Neural progenitor cell (in vitro differentiated cells): Measurements from ENCODE around the gene FBXO39. TPM values are rescaled to one million over a fixed set of nuclear protein-coding genes. Genes with fewer than 3 reads are reported as not detected.
A peak's percentile ranks its signal among the peaks of the same experiment; 100 is the strongest.
"Not testable (repeated sequence)": the region's sequence is repeated elsewhere in the genome, so short reads cannot be mapped to it uniquely, and the experiment has no call there.

Experiments
- DNase-seq: peaks from one replicate; pipeline ENCODE4 v3.0.0-alpha.2; 2016; ENCODE audit warnings: low spot score
- H2AFZ ChIP-seq: fragments of 200-600 bp; sonication (generic); replicated peaks from 2 replicates; pipeline ENCODE4 v1.6.1; 2016; ENCODE audit warnings: antibody characterized with exemption
- H3F3A ChIP-seq: fragments of 200-600 bp; sonication (generic); 2 replicates; pipeline ENCODE4 v1.6.1; 2016; ENCODE audit warnings: antibody characterized with exemption, low read depth
- H3K27ac ChIP-seq: fragments of 200-600 bp; sonication (generic); 2 replicates; pipeline ENCODE4 v1.5.1; 2016; ENCODE audit warnings: mild to moderate bottlenecking
- H3K27me3 ChIP-seq: fragments of 200-600 bp; sonication (generic); 2 replicates; pipeline ENCODE4 v1.6.1; 2016; ENCODE audit warnings: mild to moderate bottlenecking, moderate library complexity
- H3K36me3 ChIP-seq: fragments of 200-600 bp; sonication (generic); 2 replicates; pipeline ENCODE4 v1.5.1; 2016
- H3K4me1 ChIP-seq: fragments of 200-600 bp; sonication (generic); 2 replicates; pipeline ENCODE4 v1.6.1; 2016; ENCODE audit warnings: mixed run types
- H3K4me2 ChIP-seq: fragments of 200-600 bp; sonication (generic); 2 replicates; pipeline ENCODE4 v1.6.1; 2016
- H3K4me3 ChIP-seq: fragments of 200-600 bp; sonication (generic); 2 replicates; pipeline ENCODE4 v1.5.1; 2016
- H3K79me2 ChIP-seq: fragments of 200-600 bp; sonication (generic); 2 replicates; pipeline ENCODE4 v1.6.1; 2016; ENCODE audit warnings: low read depth
- H3K9ac ChIP-seq: fragments of 200-600 bp; sonication (generic); 2 replicates; pipeline ENCODE4 v1.6.1; 2016
- H3K9me3 ChIP-seq: fragments of 200-600 bp; sonication (generic); 2 replicates; pipeline ENCODE4 v1.5.1; 2016; ENCODE audit warnings: low read depth
- H4K20me1 ChIP-seq: fragments of 200-600 bp; sonication (generic); 2 replicates; pipeline ENCODE4 v1.6.1; 2016; ENCODE audit warnings: low read depth
- H3K27ac Mint-ChIP-seq: 3 replicates; pipeline ENCODE4 v1.8.0; 2021; ENCODE audit warnings: mixed read lengths
- H3K27me3 Mint-ChIP-seq: 2 replicates; pipeline ENCODE4 v1.8.0; 2022; ENCODE audit warnings: low read depth, mild to moderate bottlenecking, inconsistent platforms, moderate library complexity, mixed read lengths; ENCODE audit not compliant: insufficient read depth
- H3K36me3 Mint-ChIP-seq: 3 replicates; pipeline ENCODE4 v1.8.0; 2021; ENCODE audit warnings: mixed read lengths
- H3K4me1 Mint-ChIP-seq: 3 replicates; pipeline ENCODE4 v1.8.0; 2021; ENCODE audit warnings: mixed read lengths
- H3K4me3 Mint-ChIP-seq: 3 replicates; pipeline ENCODE4 v1.8.0; 2021; ENCODE audit warnings: mild to moderate bottlenecking, moderate library complexity, mixed read lengths
- H3K9me3 Mint-ChIP-seq: 3 replicates; pipeline ENCODE4 v1.8.0; 2020; ENCODE audit warnings: mixed read lengths
- CTCF ChIP-seq: fragments of 200-600 bp; sonication (generic); IDR thresholded peaks from 2 replicates; pipeline ENCODE4 v1.5.1; 2017; ENCODE audit warnings: antibody characterized with exemption, mild to moderate bottlenecking
- EZH2 ChIP-seq: fragments of 200-600 bp; sonication (generic); IDR thresholded peaks from 2 replicates; pipeline ENCODE4 v1.6.1; 2017; ENCODE audit warnings: antibody characterized with exemption, mild to moderate bottlenecking, moderate library complexity
- EZH2phosphoT487 ChIP-seq: fragments of 200-600 bp; sonication (generic); IDR thresholded peaks from 2 replicates; pipeline ENCODE4 v1.6.1; 2017; ENCODE audit warnings: antibody characterized with exemption
- total RNA-seq: library from RNA; depleted of rRNA; stranded (reverse); fragments of >200 nt; gene quantifications from 2 replicates; pipeline ENCODE4 v1.2.3, GENCODE V29; 2015; ENCODE audit warnings: low replicate concordance

The FBXO39 gene
- not detected in 2 replicates for total RNA-seq

GRCh38 chr17:6775871-6776405 lies at the start of gene FBXO39:
Gene FBXO39, plus strand, starts transcription at chr17:6776215. Its CDS starts 3,654 bp downstream, at chr17:6779869.
- TF ChIP-seq EZH2 (peak; percentile 80), EZH2phosphoT487 (peak; percentile 68), CTCF (no peak)
- Histone ChIP-seq H3K4me1 (no peaks in the 10 kb centered on the region), H3F3A (no peaks in the 10 kb centered on the region), H3K27me3 (peaks cover 77% of the 10 kb centered on the region), H3K9ac (no peak within 1 kb of the TSS), H2AFZ (peak within 1 kb of the TSS; percentile 88), H3K79me2 (no peaks in the 10 kb centered on the region), H4K20me1 (no peaks in the 10 kb centered on the region), H3K4me2 (peak within 1 kb of the TSS; percentile 79), H3K36me3 (no peaks in the 10 kb centered on the region), H3K27ac (no peak within 1 kb of the TSS), H3K9me3 (no peaks in the 10 kb centered on the region), H3K4me3 (peak within 1 kb of the TSS; percentile 55)
- peaks cover 32% of the 10 kb centered on the region for H3K27me3 Mint-ChIP-seq
- H3K36me3 Mint-ChIP-seq = no peaks in the 10 kb centered on the region
- peaks cover 18% of the 10 kb centered on the region for H3K9me3 Mint-ChIP-seq
- H3K4me1 Mint-ChIP-seq = peaks cover 3% of the 10 kb centered on the region
- peak within 1 kb of the TSS; percentile 51 for H3K4me3 Mint-ChIP-seq
- no peak within 1 kb of the TSS for H3K27ac Mint-ChIP-seq
- DNase-seq = peak; percentile 66

- no peak overlapping the region for H3K9ac ChIP-seq
- H4K20me1 ChIP-seq = no peaks in the 10 kb centered on the region
- H3K9me3 ChIP-seq = no peaks in the 10 kb centered on the region
- Mint-ChIP-seq H3K27ac (no peak overlapping the region), H3K36me3 (no peaks in the 10 kb centered on the region), H3K27me3 (no peaks in the 10 kb centered on the region), H3K4me3 (no peak overlapping the region), H3K9me3 (no peaks in the 10 kb centered on the region), H3K4me1 (no peaks in the 10 kb centered on the region)
- no peaks in the 10 kb centered on the region for H3K79me2 ChIP-seq
- no peak overlapping the region for H3K4me2 ChIP-seq
- H3K4me1 ChIP-seq = no peaks in the 10 kb centered on the region
- H3K4me3 ChIP-seq = no peak overlapping the region
- no peak overlapping the region for H2AFZ ChIP-seq
- no peaks in the 10 kb centered on the region for H3F3A ChIP-seq
- H3K27me3 ChIP-seq = peaks cover 37% of the 10 kb centered on the region
- DNase-seq = no peak
- H3K36me3 ChIP-seq = no peaks in the 10 kb centered on the region
- TF ChIP-seq EZH2phosphoT487 (no peak), EZH2 (no peak), CTCF (no peak)
- no peak overlapping the region for H3K27ac ChIP-seq
These were observed 46.5 kb upstream of the FBXO39 start for GRCh38 chr17:6729531-6729930.

GRCh38 chr17:6746665-6747064 lies 29.4 kb upstream of the FBXO39 start:
- DNase-seq, H3K27ac Mint-ChIP-seq, H3K9me3 Mint-ChIP-seq, H3K36me3 Mint-ChIP-seq, H4K20me1 ChIP-seq, H3K4me1 ChIP-seq, H3K4me3 Mint-ChIP-seq, H3K9me3 ChIP-seq, H2AFZ ChIP-seq, H3K9ac ChIP-seq, H3K4me2 ChIP-seq, H3K79me2 ChIP-seq, H3F3A ChIP-seq, H3K4me3 ChIP-seq, H3K27me3 ChIP-seq, H3K4me1 Mint-ChIP-seq, H3K27ac ChIP-seq, H3K27me3 Mint-ChIP-seq, H3K36me3 ChIP-seq: not testable (repeated sequence)

- Mint-ChIP-seq H3K36me3 (no peaks in the 10 kb centered on the region), H3K27me3 (peaks cover 5% of the 10 kb centered on the region), H3K27ac (no peak overlapping the region), H3K4me3 (no peak overlapping the region), H3K4me1 (peaks cover 16% of the 10 kb centered on the region), H3K9me3 (no peaks in the 10 kb centered on the region)
- peaks cover 6% of the 10 kb centered on the region for H3F3A ChIP-seq
- H3K79me2 ChIP-seq = no peaks in the 10 kb centered on the region
- H3K9me3 ChIP-seq = no peaks in the 10 kb centered on the region
- no peaks in the 10 kb centered on the region for H4K20me1 ChIP-seq
- peaks cover 10% of the 10 kb centered on the region for H3K4me1 ChIP-seq
- H3K4me3 ChIP-seq = no peak overlapping the region
- H3K36me3 ChIP-seq = no peaks in the 10 kb centered on the region
- no peaks in the 10 kb centered on the region for H3K27me3 ChIP-seq
- H2AFZ ChIP-seq = no peak overlapping the region
- no peak overlapping the region for H3K9ac ChIP-seq
- TF ChIP-seq EZH2 (no peak), CTCF (no peak), EZH2phosphoT487 (no peak)
- no peak overlapping the region for H3K27ac ChIP-seq
- no peak overlapping the region for H3K4me2 ChIP-seq
- no peak for DNase-seq
These were observed 27.4 kb upstream of the FBXO39 start for GRCh38 chr17:6748617-6749016.
